Measurements from ENCODE around the gene FAM90A1.
"Not testable (repeated sequence)": the region's sequence is repeated elsewhere in the genome, so short reads cannot be mapped to it uniquely, and the experiment has no call there.

FAM90A1 gene

GRCh38 chr12:8233935-8234495 is 6.6 kb upstream of the FAM90A1 start:
- DNase-seq (ENCODE audit: low read depth in 2 of 2), result not testable (repeated sequence)

- DNase-seq (ENCODE audit: low read depth in 2 of 2), result not testable (repeated sequence)
Observed at GRCh38 chr12:8233300-8233855, 6.0 kb upstream of the FAM90A1 start.

DNA sequence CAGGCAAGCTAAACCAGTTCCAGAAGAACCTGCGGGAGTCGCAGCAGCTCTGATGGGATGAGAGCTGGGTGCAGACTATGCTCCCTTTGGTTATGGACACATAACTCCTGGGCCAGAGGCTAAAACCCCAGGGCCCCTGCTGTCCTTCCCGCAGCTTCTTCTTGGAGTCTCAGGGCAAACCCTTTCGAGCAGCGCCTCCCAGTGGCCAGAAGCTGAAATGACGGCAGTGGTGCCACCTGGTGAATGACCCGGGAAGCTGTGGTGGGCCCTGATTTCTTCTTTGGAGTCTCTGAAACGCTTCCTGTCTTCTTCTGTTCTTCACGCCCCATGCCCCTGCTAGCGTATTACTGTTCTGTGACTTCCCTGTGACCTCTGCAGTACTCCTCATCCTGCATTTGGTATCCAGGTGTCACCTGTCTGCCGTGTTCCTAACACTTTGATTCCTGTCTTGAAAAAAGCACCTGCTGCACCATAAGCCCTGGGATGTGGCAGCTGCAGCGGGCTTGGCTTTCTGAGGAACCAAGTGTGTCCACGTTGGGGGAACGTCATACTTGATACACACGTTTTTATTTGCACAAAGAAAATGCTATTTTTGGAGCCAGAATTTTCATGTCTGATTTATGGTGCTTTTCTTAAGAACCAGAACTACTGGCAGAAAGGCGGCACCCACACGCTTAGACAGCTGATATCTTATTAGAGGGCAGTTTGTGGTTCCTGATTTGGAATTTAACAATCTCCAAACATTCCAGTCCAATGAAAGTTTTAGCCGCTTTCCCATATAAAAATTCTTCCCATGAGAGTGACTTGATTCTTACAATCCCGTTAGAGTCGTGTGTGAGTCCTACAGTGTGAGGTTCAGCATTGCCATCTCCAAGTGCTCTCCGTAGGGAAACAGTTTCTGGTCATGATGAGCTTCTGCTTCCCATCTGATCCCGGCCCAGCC is 4.5 kb upstream of the FAM90A1 start:
- DNase-seq (ENCODE audit: low read depth in 2 of 2), result peak; percentile 24 to 34

GRCh38 chr12:8231049-8231448 is 3.6 kb upstream of the FAM90A1 start:
- DNase-seq (ENCODE audit: low read depth in 2 of 2), result not testable (repeated sequence)

- DNase-seq (ENCODE audit: low read depth in 2 of 2), result not testable (repeated sequence)
Observed at GRCh38 chr12:8229486-8229885, 2.1 kb upstream of the FAM90A1 start.

DNA sequence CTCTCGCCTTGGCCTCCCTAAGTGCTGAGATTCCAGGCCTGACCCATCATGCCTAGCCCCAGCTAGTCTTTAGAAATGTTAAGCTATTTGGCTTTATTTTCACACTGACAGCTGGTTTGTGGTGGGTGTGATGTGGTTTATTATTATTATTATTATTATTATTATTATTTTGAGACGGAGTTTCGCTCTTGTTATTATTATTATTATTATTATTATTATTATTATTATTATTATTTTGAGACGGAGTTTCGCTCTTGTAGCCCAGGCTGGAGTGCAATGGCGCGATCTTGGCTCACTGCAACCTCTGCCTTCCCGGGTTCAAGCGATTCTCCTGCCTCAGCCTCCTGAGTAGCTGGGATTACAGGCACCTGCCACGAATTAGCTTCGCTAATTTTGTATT is 1.2 kb upstream of the FAM90A1 start:
- not testable (repeated sequence) for DNase-seq (ENCODE audit: low read depth in 2 of 2)

GRCh38 chr12:8227732-8228077 is 287 bp upstream of the FAM90A1 start:
- not testable (repeated sequence) for DNase-seq (ENCODE audit: low read depth in 2 of 2)

- DNase-seq (ENCODE audit: low read depth in 2 of 2), result no peak
Observed at GRCh38 chr12:8226355-8226754, 1.1 kb downstream of the FAM90A1 start.

DNA sequence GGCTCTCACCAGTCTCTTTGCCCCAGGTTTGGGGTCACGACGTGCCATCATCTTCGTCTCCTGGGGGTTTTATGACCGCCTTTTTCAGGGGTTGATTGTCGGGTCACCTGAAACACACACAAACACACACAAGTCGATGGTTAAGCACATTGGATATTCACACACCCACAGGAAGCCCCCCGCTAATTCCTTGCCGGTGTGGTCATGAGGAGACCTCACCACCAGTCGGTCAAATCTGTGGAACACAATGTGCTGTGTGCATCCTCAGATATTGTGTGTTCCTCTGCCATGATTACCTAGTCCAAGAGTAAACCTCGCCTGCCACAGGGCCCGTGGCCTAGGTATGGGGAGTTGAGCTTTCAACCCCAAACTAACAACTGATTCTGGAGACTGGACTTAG is 2.6 kb downstream of the FAM90A1 start:
- not testable (repeated sequence) for DNase-seq (ENCODE audit: low read depth in 2 of 2)

DNA sequence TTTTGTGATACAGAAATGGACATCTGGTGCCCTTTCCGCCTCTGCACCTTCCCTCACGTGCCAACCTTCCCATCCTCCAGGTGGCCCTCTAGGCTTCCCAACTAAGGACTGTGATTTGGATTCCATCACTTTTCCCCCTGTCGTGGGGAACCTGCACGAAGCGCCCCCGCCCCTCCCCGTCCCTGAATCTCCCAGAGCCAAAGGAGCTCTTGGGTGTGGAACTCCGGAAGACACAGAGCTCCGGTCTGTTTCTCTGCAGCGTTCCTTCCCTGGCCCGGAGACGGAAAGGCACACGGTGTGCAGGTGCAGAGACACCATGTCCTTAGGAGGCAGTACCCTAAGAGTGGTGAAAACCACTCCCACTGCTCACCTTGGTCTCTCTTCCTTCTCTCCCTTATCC is 3.8 kb downstream of the FAM90A1 start:
- not testable (repeated sequence) for DNase-seq (ENCODE audit: low read depth in 2 of 2)

DNA sequence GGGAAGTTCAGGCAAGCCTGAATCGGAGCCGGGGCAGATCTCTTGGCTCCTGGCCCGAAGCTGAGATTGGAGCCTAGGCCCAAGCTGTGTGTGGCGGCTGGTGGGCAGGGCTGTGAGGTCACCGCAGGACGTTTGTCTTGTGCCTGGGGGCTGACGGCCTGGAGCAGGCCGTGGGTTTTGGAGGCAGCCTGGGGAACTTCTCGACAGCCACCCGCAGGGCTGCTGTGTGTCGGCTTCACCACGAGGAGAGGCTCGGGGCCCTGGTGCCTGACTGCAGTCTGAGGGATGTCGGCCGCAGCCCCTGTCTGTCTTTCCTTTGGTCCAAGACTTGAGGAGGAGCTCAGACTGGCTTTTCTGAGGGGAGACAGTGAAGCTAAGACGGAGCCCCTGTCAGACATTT is 5.1 kb downstream of the FAM90A1 start:
- not testable (repeated sequence) for DNase-seq (ENCODE audit: low read depth in 2 of 2)

DNA sequence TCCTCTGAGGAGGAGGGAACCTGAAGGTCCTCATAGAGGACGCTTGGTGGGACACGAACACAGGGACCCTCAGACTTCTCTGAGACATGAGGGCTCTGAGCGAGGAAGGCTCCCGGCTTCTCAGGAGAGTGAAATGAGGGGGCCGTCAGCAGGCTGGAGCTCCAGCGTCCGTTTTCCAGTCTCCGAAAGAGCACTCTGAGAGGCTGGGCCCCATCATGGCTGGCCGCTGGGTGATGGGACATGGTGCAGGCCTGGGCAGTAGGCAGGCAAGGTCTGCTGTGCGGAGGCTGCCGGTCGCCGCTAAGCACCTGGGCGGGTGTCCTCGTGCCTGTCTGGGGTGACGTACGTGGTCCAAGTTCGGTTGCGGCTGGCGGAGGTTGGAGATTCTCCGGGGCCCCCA is 5.6 kb downstream of the FAM90A1 start:
- DNase-seq (ENCODE audit: low read depth in 2 of 2), result not testable (repeated sequence)

DNA sequence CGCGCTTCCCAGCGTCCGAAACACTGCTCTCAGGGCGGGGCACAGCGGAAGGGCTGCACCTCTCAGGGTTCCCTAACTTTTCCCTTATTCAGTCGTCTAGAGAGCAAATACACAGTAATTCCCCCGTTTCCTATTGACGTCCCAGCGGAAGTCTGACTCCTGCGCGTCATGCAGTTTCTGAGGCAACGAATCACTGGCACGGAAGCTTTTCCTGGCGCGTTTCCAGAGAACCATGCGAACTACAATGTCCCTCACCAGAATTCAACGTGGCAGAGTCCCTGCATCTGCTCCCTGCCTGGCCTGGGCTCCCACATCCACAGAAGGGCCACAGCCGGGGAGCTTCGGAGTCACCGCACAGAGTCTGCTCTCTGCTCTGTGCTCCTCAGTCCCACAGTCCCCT is 6.0 kb downstream of the FAM90A1 start:
- DNase-seq (ENCODE audit: low read depth in 2 of 2), result not testable (repeated sequence)

DNA sequence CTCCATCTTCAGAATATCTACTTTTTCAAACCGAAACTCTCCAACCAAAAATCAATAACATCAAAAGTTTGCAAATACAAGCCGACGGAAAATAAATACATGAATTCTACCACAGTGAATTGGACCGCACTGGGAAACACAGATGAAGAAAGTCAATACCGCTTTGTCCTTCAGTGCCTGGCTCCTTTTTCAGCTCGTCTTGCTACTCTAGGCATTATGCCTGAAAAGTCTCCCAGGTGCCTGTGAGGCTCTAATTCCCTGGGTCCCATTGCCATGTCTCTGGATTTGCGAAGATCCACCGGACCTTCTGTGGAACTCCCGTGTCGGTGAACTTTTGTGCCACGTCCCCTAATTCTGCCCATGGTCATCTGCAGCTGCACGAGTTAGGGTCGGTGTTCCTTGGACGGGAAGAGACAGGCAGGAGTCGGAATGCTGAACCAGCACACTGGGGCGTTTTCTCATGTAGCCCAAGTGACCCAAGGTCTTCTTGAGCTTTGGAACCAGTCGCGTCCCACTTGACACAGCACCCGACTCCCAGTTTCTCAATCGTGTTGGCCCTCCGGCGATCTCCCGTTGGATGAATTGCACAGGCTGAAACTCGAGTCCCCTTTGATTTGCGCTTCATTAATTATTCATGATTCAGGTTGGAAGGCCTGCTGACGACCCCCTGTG is 8.6 kb downstream of the FAM90A1 start:
- DNase-seq (ENCODE audit: low read depth in 2 of 2), result not testable (repeated sequence)

DNA sequence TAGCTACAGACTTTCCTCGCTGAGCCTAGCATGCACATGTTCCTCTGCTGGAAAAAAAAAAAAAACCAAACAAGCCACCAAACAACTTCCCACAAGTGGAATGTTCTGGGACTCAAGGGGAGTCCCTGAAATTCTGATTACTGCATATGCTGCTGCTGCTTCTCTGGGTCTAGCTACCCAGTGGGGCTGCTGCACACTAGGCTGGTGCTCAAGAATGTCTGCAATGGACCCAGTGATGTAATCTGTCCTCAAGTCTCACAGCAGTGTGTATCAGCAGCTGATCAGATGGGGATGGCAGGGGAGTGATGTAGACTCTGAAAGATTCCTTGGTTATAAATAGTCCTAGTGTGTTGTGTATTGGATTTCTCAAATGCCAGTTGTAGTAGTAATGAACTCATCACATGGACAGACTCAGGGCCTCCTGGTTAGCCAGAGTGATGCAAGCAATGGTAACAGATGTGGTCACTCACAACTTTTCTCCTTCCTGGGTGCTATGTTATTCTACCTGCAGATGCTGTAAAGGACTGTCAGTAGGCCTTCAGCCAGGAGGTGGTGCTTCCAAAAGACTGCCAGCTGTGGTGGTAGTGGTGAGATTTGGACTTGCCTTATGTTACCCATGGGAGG is 29.6 kb downstream of the FAM90A1 start:
- DNase-seq (ENCODE audit: low read depth in 2 of 2), result not testable (repeated sequence)

GRCh38 chr12:8188088-8188487 is 39.3 kb downstream of the FAM90A1 start:
- DNase-seq (ENCODE audit: low read depth in 2 of 2), result not testable (repeated sequence)

GRCh38 chr12:8184206-8184605 is 43.2 kb downstream of the FAM90A1 start:
- not testable (repeated sequence) for DNase-seq (ENCODE audit: low read depth in 2 of 2)

DNA sequence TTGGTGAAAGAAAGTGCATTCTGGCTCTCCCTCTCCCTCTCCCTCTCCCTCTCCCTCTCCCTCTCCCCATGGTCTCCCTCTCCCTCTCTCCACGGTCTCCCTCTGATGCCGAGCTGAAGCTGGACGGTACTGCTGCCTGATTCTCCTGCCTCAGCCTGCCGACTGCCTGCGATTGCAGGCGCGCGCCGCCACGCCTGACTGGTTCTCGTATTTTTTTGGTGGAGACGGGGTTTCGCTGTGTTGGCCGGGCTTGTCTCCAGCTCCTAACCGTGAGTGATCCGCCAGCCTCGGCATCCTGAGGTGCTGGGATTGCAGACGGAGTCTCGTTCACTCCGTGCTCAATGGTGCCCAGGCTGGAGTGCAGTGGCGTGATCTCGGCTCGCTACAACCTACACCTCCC is 44.1 kb downstream of the FAM90A1 start:
- DNase-seq (ENCODE audit: low read depth in 2 of 2), result not testable (repeated sequence)

- not testable (repeated sequence) for DNase-seq (ENCODE audit: low read depth in 2 of 2)
Observed at GRCh38 chr12:8182923-8183322, 44.5 kb downstream of the FAM90A1 start.

DNA sequence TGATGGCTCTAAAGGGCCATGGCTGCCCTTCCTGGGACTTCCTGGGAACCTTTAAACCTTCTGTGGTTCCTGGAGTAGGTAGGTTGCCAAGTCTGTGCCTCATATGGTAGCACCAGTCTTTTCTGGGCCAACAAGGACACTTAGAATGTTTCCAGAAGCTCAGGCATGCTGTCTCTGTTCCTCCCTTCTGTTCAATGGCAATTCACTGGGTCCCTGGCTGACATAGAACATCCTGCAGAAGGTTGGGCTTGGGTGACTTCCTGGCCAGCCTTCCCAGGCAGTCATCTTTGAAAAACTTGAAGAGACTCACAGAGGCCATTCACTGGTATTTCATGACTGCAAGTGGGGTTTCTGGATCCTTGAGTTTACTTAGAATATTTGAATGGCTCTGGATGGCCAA is 46.1 kb downstream of the FAM90A1 start:
- DNase-seq (ENCODE audit: low read depth in 2 of 2), result not testable (repeated sequence)

- peak; percentile 43 to 66 for DNase-seq (ENCODE audit: low read depth in 2 of 2)
Observed at GRCh38 chr12:8179989-8180585, 47.3 kb downstream of the FAM90A1 start.
